BLaER1 treated with 17β-estradiol and CSF1 and Interleukin-3, amounts not matched to agents 10 nM and 100 nM (cell line): Measurements from ENCODE around the gene SLC50A1.

Experiments used
- H3K27ac ChIP-seq, 11 experiments: shearing (Covaris generic); formaldehyde crosslinking; 2 replicates each; pipeline ENCODE4 v1.8.1; 2022
- H3K27me3 ChIP-seq, 11 experiments: shearing (Covaris generic); formaldehyde crosslinking; 2 replicates each; pipeline ENCODE4 v1.8.1; 2022
- H3K36me3 ChIP-seq, 11 experiments: shearing (Covaris generic); formaldehyde crosslinking; 2 replicates each; pipeline ENCODE4 v1.8.1; 2022
- H3K4me1 ChIP-seq, 10 experiments: shearing (Covaris generic); formaldehyde crosslinking; 2 replicates each; pipeline ENCODE4 v1.8.1; 2022
- H3K4me2 ChIP-seq, 11 experiments: shearing (Covaris generic); formaldehyde crosslinking; 2 replicates each; pipeline ENCODE4 v1.8.1; 2022
- H3K4me3 ChIP-seq, 10 experiments: shearing (Covaris generic); formaldehyde crosslinking; 2 replicates each; pipeline ENCODE4 v1.8.1; 2022
- H3K9ac ChIP-seq, 11 experiments: shearing (Covaris generic); formaldehyde crosslinking; 2 replicates each; pipeline ENCODE4 v1.8.1; 2022
- H3K9me3 ChIP-seq, 11 experiments: shearing (Covaris generic); formaldehyde crosslinking; replicated peaks in 1 of 11; 2 replicates each; pipeline ENCODE4 v1.8.1; 2022
- H4K20me1 ChIP-seq, 11 experiments: shearing (Covaris generic); formaldehyde crosslinking; 2 replicates each; pipeline ENCODE4 v1.8.1; 2022
- Cebpa-rat ChIP-seq, 11 experiments: shearing (Covaris generic); IDR thresholded peaks; 2 replicates each; pipeline ENCODE4 v1.8.1; 2022

Gene SLC50A1

GRCh38 chr1:155094622-155094948, 41.1 kb upstream of the SLC50A1 start:
- peaks cover 10 to 50% (median 43%) of the 10 kb centered on the region in 10 experiments for H3K4me1 ChIP-seq
- H3K27ac ChIP-seq: peak overlapping the region in 3 of 11 experiments; percentile 30 to 49 (median 40); a peak in 2 of 22 replicates
- no peaks in the 10 kb centered on the region for H3K36me3 ChIP-seq
- H4K20me1 ChIP-seq: no peaks in the 10 kb centered on the region
- 0 out of 20 replicates have a peak overlapping the region, but pooled peaks of 1 of the 10 experiments have one; percentile 13 for H3K4me3 ChIP-seq
- no peak; a peak in 1 of 22 replicates for TF ChIP-seq Cebpa-rat (IDR thresholded peaks at IDR 0.05)
- H3K9me3 ChIP-seq: no peaks in the 10 kb centered on the region
- H3K27me3 ChIP-seq: no peaks in the 10 kb centered on the region
- peak overlapping the region; percentile 37 to 83 (median 72); a peak in 21 of 22 replicates for H3K4me2 ChIP-seq
- peak overlapping the region in 5 of 11 experiments; percentile 11 to 52 (median 47); a peak in 8 of 22 replicates for H3K9ac ChIP-seq

- H3K9ac ChIP-seq: no peak overlapping the region
Measured at GRCh38 chr1:155099331-155099730, 36.3 kb upstream of the SLC50A1 start.

GRCh38 chr1:155103325-155103724, 32.3 kb upstream of the SLC50A1 start:
- no peaks in the 10 kb centered on the region for H3K36me3 ChIP-seq
- peaks cover 29 to 78% (median 51%) of the 10 kb centered on the region in 10 experiments for H3K4me1 ChIP-seq
- no peak for TF ChIP-seq Cebpa-rat (IDR thresholded peaks at IDR 0.05)

More at GRCh38 chr1:155099331-155099730, 36.3 kb upstream of the SLC50A1 start:
- TF ChIP-seq Cebpa-rat (IDR thresholded peaks at IDR 0.05): no peak
- Histone ChIP-seq H4K20me1 (peaks cover 0 to 4% (median 0%) of the 10 kb centered on the region in 11 experiments; a peak in 1 of 22 replicates), H3K4me1 (peaks cover 22 to 56% (median 42%) of the 10 kb centered on the region in 10 experiments), H3K36me3 (no peaks in the 10 kb centered on the region), H3K9me3 (no peaks in the 10 kb centered on the region), H3K4me3 (no peak overlapping the region), H3K27ac (no peak overlapping the region), H3K4me2 (peak overlapping the region in 1 of 11 experiments; percentile 21; a peak in 3 of 22 replicates), H3K27me3 (no peaks in the 10 kb centered on the region)

GRCh38 chr1:155104605-155105534, 30.8 kb upstream of the SLC50A1 start:
- Histone ChIP-seq H3K4me2 (peak overlapping the region in 5 of 11 experiments; percentile 20 to 81 (median 66); a peak in 8 of 22 replicates), H3K4me3 (no peak overlapping the region), H4K20me1 (peaks cover 0 to 4% (median 0%) of the 10 kb centered on the region in 11 experiments; a peak in 1 of 22 replicates), H3K36me3 (no peaks in the 10 kb centered on the region), H3K4me1 (peaks cover 31 to 70% (median 55%) of the 10 kb centered on the region in 10 experiments), H3K9ac (no peak overlapping the region), H3K27me3 (no peaks in the 10 kb centered on the region), H3K27ac (no peak overlapping the region), H3K9me3 (no peaks in the 10 kb centered on the region)
- no peak for TF ChIP-seq Cebpa-rat (IDR thresholded peaks at IDR 0.05)

More at GRCh38 chr1:155103325-155103724, 32.3 kb upstream of the SLC50A1 start:
- no peak overlapping the region for H3K4me3 ChIP-seq
- no peaks in the 10 kb centered on the region for H3K27me3 ChIP-seq
- H3K27ac ChIP-seq: peak overlapping the region in 5 of 11 experiments; percentile 59 to 83 (median 73); a peak in 9 of 22 replicates
- no peaks in the 10 kb centered on the region for H3K9me3 ChIP-seq
- peaks cover 0 to 4% (median 0%) of the 10 kb centered on the region in 11 experiments; a peak in 1 of 22 replicates for H4K20me1 ChIP-seq
- H3K4me2 ChIP-seq: peak overlapping the region in 8 of 11 experiments; percentile 2 to 81 (median 63); a peak in 12 of 22 replicates
- peak overlapping the region in 1 of 11 experiments; percentile 20; a peak in 2 of 22 replicates for H3K9ac ChIP-seq

GRCh38 chr1:155105604-155106011, 30.0 kb upstream of the SLC50A1 start:
- Histone ChIP-seq H3K4me2 (peak overlapping the region in 2 of 11 experiments; percentile 12 to 71; a peak in 3 of 22 replicates), H3K27me3 (no peaks in the 10 kb centered on the region; a peak in 1 of 22 replicates), H3K27ac (no peak overlapping the region), H3K9me3 (no peaks in the 10 kb centered on the region), H3K36me3 (no peaks in the 10 kb centered on the region), H3K4me1 (peaks cover 31 to 63% (median 51%) of the 10 kb centered on the region in 10 experiments), H4K20me1 (peaks cover 0 to 4% (median 0%) of the 10 kb centered on the region in 11 experiments; a peak in 1 of 22 replicates), H3K4me3 (no peak overlapping the region), H3K9ac (no peak overlapping the region)
- no peak for TF ChIP-seq Cebpa-rat (IDR thresholded peaks at IDR 0.05)

- H3K4me1 ChIP-seq: peaks cover 31 to 59% (median 53%) of the 10 kb centered on the region in 10 experiments
- H3K9me3 ChIP-seq: no peaks in the 10 kb centered on the region
- H4K20me1 ChIP-seq: peaks cover 0 to 2% (median 0%) of the 10 kb centered on the region in 11 experiments; a peak in 1 of 22 replicates
- H3K27ac ChIP-seq: no peak overlapping the region
- TF ChIP-seq Cebpa-rat (IDR thresholded peaks at IDR 0.05): no peak
- H3K4me2 ChIP-seq: peak overlapping the region in 10 of 11 experiments; percentile 4 to 67 (median 35); a peak in 15 of 22 replicates
- no peak overlapping the region for H3K9ac ChIP-seq
- no peaks in the 10 kb centered on the region; a peak in 1 of 22 replicates for H3K27me3 ChIP-seq
- H3K36me3 ChIP-seq: no peaks in the 10 kb centered on the region
- H3K4me3 ChIP-seq: no peak overlapping the region
Measured at GRCh38 chr1:155106862-155107261, 28.8 kb upstream of the SLC50A1 start.

- Histone ChIP-seq H3K9ac (no peak overlapping the region; a peak in 1 of 22 replicates), H3K27ac (no peak overlapping the region), H3K36me3 (no peaks in the 10 kb centered on the region), H4K20me1 (no peaks in the 10 kb centered on the region), H3K4me2 (peak overlapping the region in 9 of 11 experiments; percentile 4 to 67 (median 36); a peak in 14 of 22 replicates), H3K9me3 (no peaks in the 10 kb centered on the region), H3K4me1 (peaks cover 31 to 59% (median 50%) of the 10 kb centered on the region in 10 experiments), H3K27me3 (no peaks in the 10 kb centered on the region; a peak in 1 of 22 replicates), H3K4me3 (no peak overlapping the region)
- no peak for TF ChIP-seq Cebpa-rat (IDR thresholded peaks at IDR 0.05)
Measured at GRCh38 chr1:155107309-155108264, 28.1 kb upstream of the SLC50A1 start.

- Histone ChIP-seq H3K4me1 (peaks cover 26 to 58% (median 50%) of the 10 kb centered on the region in 10 experiments), H3K27me3 (no peaks in the 10 kb centered on the region; a peak in 1 of 22 replicates)
- TF ChIP-seq Cebpa-rat (IDR thresholded peaks at IDR 0.05): no peak
Measured at GRCh38 chr1:155108296-155108695, 27.4 kb upstream of the SLC50A1 start.

More at GRCh38 chr1:155108296-155108695, 27.4 kb upstream of the SLC50A1 start:
- no peaks in the 10 kb centered on the region for H3K9me3 ChIP-seq
- no peak overlapping the region for H3K9ac ChIP-seq
- no peak overlapping the region for H3K27ac ChIP-seq
- H3K36me3 ChIP-seq: no peaks in the 10 kb centered on the region
- no peaks in the 10 kb centered on the region for H4K20me1 ChIP-seq
- H3K4me3 ChIP-seq: no peak overlapping the region
- peak overlapping the region in 6 of 11 experiments; percentile 3 to 36 (median 34); a peak in 8 of 22 replicates for H3K4me2 ChIP-seq
